Activated effector memory CD4-positive, alpha-beta T cell treated with Interleukin-2 at 50 U/mL for 16 hours (primary cell): ENCODE results near the gene COL20A1.

ENCODE experiments used
- DNase-seq: peaks from one replicate; pipeline ENCODE4 v3.0.0-alpha.2; 2020

Gene COL20A1

GRCh38 chr20:63351326-63351700 is 58.3 kb downstream of the COL20A1 start:
- no peak for DNase-seq

DNA sequence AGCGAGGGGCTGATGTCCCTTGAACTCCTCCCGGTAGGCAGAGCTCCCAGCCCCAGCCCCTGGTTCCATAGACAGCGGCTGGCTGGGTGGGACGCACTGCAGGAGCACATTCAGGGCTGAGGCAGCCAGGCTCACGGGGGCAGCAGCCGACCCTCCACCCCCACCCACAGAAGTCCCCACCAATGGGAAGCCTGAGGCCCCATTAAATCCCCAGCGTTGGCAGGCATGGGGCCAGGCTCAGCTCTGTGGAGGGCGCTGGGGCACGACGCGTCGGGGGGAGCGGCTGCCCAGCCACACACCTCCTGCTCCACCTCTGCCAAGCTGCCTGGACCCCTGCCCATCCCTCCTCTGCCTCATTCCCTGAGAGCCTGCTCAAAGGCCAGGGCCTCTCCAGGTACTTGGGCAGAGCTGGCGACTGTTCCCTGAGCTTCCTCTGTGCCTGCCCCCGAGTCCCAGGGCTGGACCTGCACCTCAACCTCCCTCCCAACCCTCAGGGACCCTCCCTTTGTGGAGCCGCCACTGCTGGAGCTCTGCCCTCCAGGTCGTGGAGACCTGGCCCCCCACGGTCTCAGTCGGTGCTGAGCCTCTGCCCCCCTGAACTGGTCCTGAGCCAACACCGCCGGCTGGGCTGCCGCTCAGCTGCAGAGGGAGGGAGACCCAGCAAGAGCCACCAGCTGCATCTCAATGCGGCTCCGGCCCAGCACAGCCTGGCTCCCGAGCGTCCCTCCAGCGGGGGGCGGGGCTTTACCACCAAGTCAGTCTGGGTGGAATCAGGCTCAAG is 59.0 kb downstream of the COL20A1 start:
- DNase-seq, result no peak

- DNase-seq, result no peak
Measured at GRCh38 chr20:63352811-63353221, 59.8 kb downstream of the COL20A1 start.

- no peak for DNase-seq
Measured at GRCh38 chr20:63354636-63355350, 61.8 kb downstream of the COL20A1 start.

- no peak for DNase-seq
Measured at GRCh38 chr20:63355781-63356295, 62.9 kb downstream of the COL20A1 start.

- DNase-seq, result no peak
Measured at GRCh38 chr20:63356511-63356910, 63.5 kb downstream of the COL20A1 start.

- DNase-seq, result no peak
Measured at GRCh38 chr20:63356931-63357879, 64.2 kb downstream of the COL20A1 start.

DNA sequence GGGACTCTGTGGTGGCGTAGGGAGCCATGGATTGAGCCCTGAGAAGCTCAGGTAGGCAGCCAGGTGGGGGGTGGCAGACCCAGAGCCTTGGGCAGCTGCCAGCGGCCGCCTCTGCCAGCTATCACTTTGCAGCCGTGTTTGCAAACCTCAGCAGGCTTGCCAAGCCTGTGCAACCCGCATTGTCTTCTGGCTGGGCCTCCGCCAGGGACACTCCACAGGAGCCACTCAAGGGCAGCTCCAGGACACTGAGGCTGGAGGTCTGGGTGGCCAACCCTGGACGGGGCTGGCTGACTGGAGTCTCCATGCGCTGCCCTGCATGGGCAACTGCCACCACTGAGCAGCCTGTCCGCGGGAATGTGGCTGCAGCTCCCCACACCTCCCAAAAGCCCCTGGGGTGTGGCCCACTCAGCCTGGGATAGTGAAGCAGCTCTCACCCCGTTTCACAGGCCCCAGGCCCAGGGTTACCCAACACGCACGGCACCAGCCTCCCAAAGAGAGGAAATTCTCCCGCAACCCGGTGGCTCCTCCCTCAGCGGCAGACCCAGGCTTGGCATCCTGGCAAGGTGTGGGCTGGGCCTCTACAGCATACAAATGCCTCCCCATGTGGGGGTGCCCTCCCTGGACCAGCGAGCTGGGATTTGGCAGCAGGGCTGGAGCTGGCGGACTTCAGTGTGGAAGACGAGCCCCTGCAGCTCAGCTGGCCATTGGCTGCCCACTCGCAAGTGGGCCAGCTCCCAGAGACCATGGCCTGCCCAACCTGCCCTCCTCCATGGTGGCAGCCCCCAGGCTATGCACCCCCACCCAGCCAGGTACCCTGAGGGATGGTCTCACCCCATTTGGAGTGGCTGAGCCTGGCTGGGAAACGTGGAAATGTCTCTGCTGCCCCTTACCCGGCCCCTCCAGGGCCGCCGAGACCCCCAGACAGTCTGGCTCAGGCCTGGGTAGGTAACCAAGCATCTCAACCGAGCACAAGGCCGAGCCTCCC is 65.2 kb downstream of the COL20A1 start:
- no peak for DNase-seq

DNA sequence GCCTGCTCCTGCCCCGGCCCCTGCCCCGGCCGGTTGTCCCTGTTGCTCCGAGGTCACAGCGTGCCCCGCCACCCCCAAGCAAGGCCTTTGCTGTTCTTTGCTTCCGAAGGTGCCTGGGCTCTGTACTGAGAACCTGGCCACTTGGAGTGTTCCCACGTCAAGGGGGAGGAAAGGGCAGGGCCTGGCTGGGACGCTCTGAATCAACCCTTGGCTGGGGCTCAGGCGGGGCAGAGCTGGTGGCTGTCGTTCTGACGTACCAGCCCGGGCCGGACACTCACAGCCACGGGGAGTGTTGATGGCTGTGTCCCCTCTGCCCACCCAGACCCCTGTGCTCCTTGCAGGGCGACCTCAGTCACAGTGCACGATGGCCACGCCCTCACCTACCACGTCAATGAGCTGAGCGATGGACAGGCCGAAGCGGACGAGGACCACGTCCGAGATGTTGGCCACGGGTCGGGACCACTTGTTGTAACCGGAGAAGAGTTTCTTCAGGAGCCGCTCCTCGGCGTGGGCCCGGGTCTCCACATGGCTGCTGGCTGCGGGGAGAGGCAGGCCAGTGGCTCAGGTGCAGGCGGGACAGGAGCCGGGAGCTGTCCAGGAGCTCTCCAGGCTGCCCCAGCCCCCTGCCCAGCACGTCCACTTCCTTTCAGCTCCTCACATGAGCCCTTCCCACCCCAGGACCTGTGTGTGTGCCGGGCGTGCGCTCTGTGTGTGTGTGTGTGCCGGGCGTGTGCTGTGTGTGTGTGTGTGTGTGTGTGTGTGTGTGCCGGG is 66.4 kb downstream of the COL20A1 start:
- no peak for DNase-seq

- no peak for DNase-seq
Measured at GRCh38 chr20:63359937-63360849, 67.2 kb downstream of the COL20A1 start.

- DNase-seq, result no peak
Measured at GRCh38 chr20:63360850-63361518, 68.0 kb downstream of the COL20A1 start, which contains the start of gene CHRNA4. Gene CHRNA4, minus strand, starts transcription at chr20:63361349. Its CDS starts 184 bp downstream, at chr20:63361165.

- no peak for DNase-seq
Measured at GRCh38 chr20:63361519-63362435, 68.8 kb downstream of the COL20A1 start.

GRCh38 chr20:63362436-63363009 is 69.5 kb downstream of the COL20A1 start:
- DNase-seq, result no peak

- DNase-seq, result no peak
Measured at GRCh38 chr20:63363013-63363957, 70.3 kb downstream of the COL20A1 start.

- no peak for DNase-seq
Measured at GRCh38 chr20:63363981-63364561, 71.1 kb downstream of the COL20A1 start.
